Mesenteric fat pad (tissue), 1 donor: Measurements from ENCODE around the gene GDPD1. TPM values are rescaled to one million over a fixed set of nuclear protein-coding genes. Genes with fewer than 3 reads are reported as not detected.
"Not testable (repeated sequence)": the region's sequence is repeated elsewhere in the genome, so short reads cannot be mapped to it uniquely, and the experiment has no call there.

Experiments used
- DNase-seq: peaks from one replicate; pipeline ENCODE4 v3.0.0-alpha.2; 2020; ENCODE audit warnings: low spot score
- long read RNA-seq: library from polyadenylated mRNA; unstranded; transcript quantifications from one replicate; pipeline ENCODE4 v2.0.0, GENCODE V29; 2020
- total RNA-seq: library from RNA; stranded (reverse); fragmentation: NEBNext Ultra II Directional; extraction: Animal tissue kit (Norgen Biotek cat#: 25700); gene quantifications from one replicate; pipeline ENCODE4 v1.2.1, GENCODE V29; 2021
- donor health status: DM: yes; HTN: yes; CAD: no.

The GDPD1 gene
- total RNA-seq: 1.2 TPM
- long read RNA-seq: 0 reads

- peak; percentile 99 for DNase-seq
Observed at GRCh38 chr17:59220328-59221158, at the start of gene GDPD1. Gene GDPD1, plus strand, starts transcription at chr17:59220511. Its CDS starts 99 bp downstream, at chr17:59220610.

GRCh38 chr17:59172436-59173004 is 47.8 kb upstream of the GDPD1 start:
- peak; percentile 78 for DNase-seq

GRCh38 chr17:59174671-59175070 is 45.6 kb upstream of the GDPD1 start:
- DNase-seq: peak; percentile 67

GRCh38 chr17:59175076-59175475 is 45.2 kb upstream of the GDPD1 start:
- DNase-seq: peak; percentile 57

GRCh38 chr17:59178266-59178985 is 41.9 kb upstream of the GDPD1 start:
- DNase-seq: peak; percentile 71

GRCh38 chr17:59179601-59180000 is 40.7 kb upstream of the GDPD1 start:
- DNase-seq: peak; percentile 57

GRCh38 chr17:59180626-59181025 is 39.7 kb upstream of the GDPD1 start:
- DNase-seq: peak; percentile 59

GRCh38 chr17:59181481-59181880 is 38.8 kb upstream of the GDPD1 start:
- peak; percentile 51 for DNase-seq

GRCh38 chr17:59185997-59186396 is 34.3 kb upstream of the GDPD1 start:
- DNase-seq: no peak

- DNase-seq: peak; percentile 24
Observed at GRCh38 chr17:59186850-59187249, 33.5 kb upstream of the GDPD1 start.

GRCh38 chr17:59190806-59191205 is 29.5 kb upstream of the GDPD1 start:
- DNase-seq: no peak

GRCh38 chr17:59193336-59193862 is 26.9 kb upstream of the GDPD1 start:
- DNase-seq: no peak

GRCh38 chr17:59199398-59199797 is 20.9 kb upstream of the GDPD1 start:
- no peak for DNase-seq

GRCh38 chr17:59202320-59202719 is 18.0 kb upstream of the GDPD1 start:
- no peak for DNase-seq

GRCh38 chr17:59219370-59219769 is 941 bp upstream of the GDPD1 start:
- DNase-seq: no peak

- no peak for DNase-seq
Observed at GRCh38 chr17:59219992-59220327, 351 bp upstream of the GDPD1 start.

GRCh38 chr17:59221159-59221847 is 992 bp downstream of the GDPD1 start:
- no peak for DNase-seq

GRCh38 chr17:59223813-59224212 is 3.5 kb downstream of the GDPD1 start:
- no peak for DNase-seq

GRCh38 chr17:59228588-59228987 is 8.3 kb downstream of the GDPD1 start:
- DNase-seq: not testable (repeated sequence)

GRCh38 chr17:59230764-59231163 is 10.5 kb downstream of the GDPD1 start:
- DNase-seq: no peak

GRCh38 chr17:59234631-59235030 is 14.3 kb downstream of the GDPD1 start:
- no peak for DNase-seq
